GM23338 (cell line): Measurements from ENCODE around the gene THSD7A. TPM values are rescaled to one million over a fixed set of nuclear protein-coding genes. Genes with fewer than 3 reads are reported as not detected.

Experiments
- ATAC-seq: fragments of 200-7000 bp; cut with Tn5 transposase; 3 replicates; pipeline ENCODE4 v1.9.1; 2020
- DNase-seq: peaks from one replicate; pipeline ENCODE4 v3.0.0-alpha.2; 2015; ENCODE audit warnings: low spot score
- H2AFZ ChIP-seq: fragments of 200-600 bp; sonication (generic); 2 replicates; pipeline ENCODE4 v1.8.0; 2016; ENCODE audit warnings: antibody characterized with exemption, mild to moderate bottlenecking, moderate library complexity
- H3F3A ChIP-seq: fragments of 200-600 bp; sonication (generic); replicated peaks from 2 replicates; pipeline ENCODE4 v1.8.0; 2017; ENCODE audit warnings: antibody characterized with exemption, mixed run types, low read depth
- H3K27ac ChIP-seq: fragments of 200-600 bp; sonication (generic); 2 replicates; pipeline ENCODE4 v1.6.1; 2016; ENCODE audit warnings: low read depth
- H3K27me3 ChIP-seq: fragments of 200-600 bp; sonication (generic); 2 replicates; pipeline ENCODE4 v1.8.0; 2016; ENCODE audit warnings: mild to moderate bottlenecking, mixed run types, moderate library complexity; ENCODE audit not compliant: insufficient read depth
- H3K36me3 ChIP-seq: fragments of 200-600 bp; sonication (generic); 2 replicates; pipeline ENCODE4 v1.8.0; 2016; ENCODE audit warnings: mild to moderate bottlenecking; ENCODE audit not compliant: insufficient read depth
- H3K4me1 ChIP-seq: fragments of 200-600 bp; sonication (generic); 2 replicates; pipeline ENCODE4 v1.8.0; 2016; ENCODE audit warnings: mild to moderate bottlenecking, moderate library complexity; ENCODE audit not compliant: insufficient read depth
- H3K4me2 ChIP-seq: fragments of 200-600 bp; sonication (generic); 2 replicates; pipeline ENCODE4 v1.7.1; 2017; ENCODE audit warnings: mixed run types
- H3K4me3 ChIP-seq: fragments of 200-600 bp; sonication (generic); 2 replicates; pipeline ENCODE4 v1.6.1; 2016; ENCODE audit warnings: mixed run types
- H3K79me2 ChIP-seq: fragments of 200-600 bp; sonication (generic); replicated peaks from 2 replicates; pipeline ENCODE4 v1.8.0; 2017; ENCODE audit warnings: mild to moderate bottlenecking; ENCODE audit not compliant: insufficient read depth
- H3K9me2 ChIP-seq: fragments of 200-600 bp; sonication (generic); 2 replicates; pipeline ENCODE4 v1.8.0; 2017; ENCODE audit not compliant: insufficient read depth
- H4K20me1 ChIP-seq: fragments of 200-600 bp; sonication (generic); replicated peaks from 2 replicates; pipeline ENCODE4 v1.8.0; 2017; ENCODE audit warnings: mild to moderate bottlenecking; ENCODE audit not compliant: insufficient read depth
- H3K27ac Mint-ChIP-seq: 2 replicates; pipeline ENCODE4 v1.8.0; 2020; ENCODE audit warnings: inconsistent platforms, mild to moderate bottlenecking, moderate library complexity, mixed read lengths
- H3K27me3 Mint-ChIP-seq: 3 replicates; pipeline ENCODE4 v1.8.0; 2022; ENCODE audit warnings: low read depth, mild to moderate bottlenecking, moderate library complexity, mixed read lengths, inconsistent platforms; ENCODE audit not compliant: insufficient read depth, poor library complexity
- H3K36me3 Mint-ChIP-seq: 3 replicates; pipeline ENCODE4 v1.8.0; 2021; ENCODE audit warnings: low read depth, mild to moderate bottlenecking, inconsistent platforms, moderate library complexity, mixed read lengths
- H3K4me1 Mint-ChIP-seq: 3 replicates; pipeline ENCODE4 v1.8.0; 2020; ENCODE audit warnings: mild to moderate bottlenecking, inconsistent platforms, mixed read lengths
- H3K4me3 Mint-ChIP-seq: 3 replicates; pipeline ENCODE4 v1.8.0; 2021; ENCODE audit warnings: moderate library complexity, mild to moderate bottlenecking, inconsistent platforms, mixed read lengths
- H3K9me3 Mint-ChIP-seq: 3 replicates; pipeline ENCODE4 v1.8.0; 2020; ENCODE audit warnings: moderate library complexity, mild to moderate bottlenecking, inconsistent platforms, mixed read lengths
- CREB1 ChIP-seq: fragments of 250-450 bp; sonication (Bioruptor Pico); IDR thresholded peaks from 2 replicates; pipeline ENCODE4 v1.5.0; 2020; ENCODE audit warnings: low read depth, mild to moderate bottlenecking, moderate library complexity
- EZH2 ChIP-seq: fragments of 200-600 bp; sonication (generic); IDR thresholded peaks from one replicate; pipeline ENCODE4 v1.8.0; 2017; ENCODE audit warnings: antibody characterized with exemption, mild to moderate bottlenecking, low read depth; ENCODE audit not compliant: unreplicated experiment
- EZH2phosphoT487 ChIP-seq: fragments of 200-600 bp; sonication (generic); IDR thresholded peaks from one replicate; pipeline ENCODE4 v1.8.1; 2018; ENCODE audit warnings: antibody characterized with exemption; ENCODE audit not compliant: unreplicated experiment
- JUNB ChIP-seq: IDR thresholded peaks from one replicate; pipeline ENCODE4 v1.6.1; 2016; ENCODE audit warnings: antibody characterized with exemption; ENCODE audit not compliant: unreplicated experiment
- NANOG ChIP-seq: IDR thresholded peaks from 2 replicates; pipeline ENCODE4 v1.6.1; 2016; ENCODE audit warnings: antibody characterized with exemption, borderline replicate concordance
- POLR2AphosphoS5 ChIP-seq: IDR thresholded peaks from 2 replicates; pipeline ENCODE4 v1.6.1; 2016; ENCODE audit warnings: antibody characterized with exemption, low read depth
- REST ChIP-seq: IDR thresholded peaks from one replicate; pipeline ENCODE4 v1.6.1; 2018; ENCODE audit warnings: antibody characterized with exemption; ENCODE audit not compliant: unreplicated experiment
- STAT1 ChIP-seq: IDR thresholded peaks from one replicate; pipeline ENCODE4 v1.6.1; 2016; ENCODE audit warnings: antibody characterized with exemption; ENCODE audit not compliant: unreplicated experiment
- ZNF114 ChIP-seq: fragments of 250-450 bp; sonication (Bioruptor Pico); IDR thresholded peaks from 2 replicates; pipeline ENCODE4 v1.5.0; 2020; ENCODE audit warnings: mild to moderate bottlenecking, moderate library complexity
- ZNF331 ChIP-seq: fragments of 250-450 bp; sonication (Bioruptor Pico); IDR thresholded peaks from 2 replicates; pipeline ENCODE4 v1.5.0; 2020; ENCODE audit warnings: low read depth, mild to moderate bottlenecking, moderate library complexity
- ZNF462 ChIP-seq: fragments of 250-450 bp; sonication (Bioruptor Pico); IDR thresholded peaks from 2 replicates; pipeline ENCODE4 v1.5.0; 2020; ENCODE audit warnings: mild to moderate bottlenecking, moderate library complexity
- polyA plus RNA-seq: library from polyadenylated mRNA; unstranded; fragments of >200 nt; fragmentation: Nextera tagmentation; extraction: Ambion mirVana; gene quantifications from 2 replicates; pipeline ENCODE4 v1.2.1, GENCODE V29; 2016
- total RNA-seq: library from RNA; depleted of rRNA; stranded (reverse); fragments of >200 nt; shearing (Covaris generic); gene quantifications from 2 replicates; pipeline ENCODE4 v1.2.3, GENCODE V29; 2014
- TF ChIP-seq, protein P1 (sequence below), 2 experiments: fragments of 200-600 bp in 1 of 2; sonication (generic) in 1 of 2; conservative IDR thresholded peaks; 2 replicates each; pipeline versions ENCODE4 v1.5.1 to v1.6.1; 2016 to 2017; ENCODE audit warnings: antibody characterized with exemption in 2 of 2, low read depth in 2 of 2, mild to moderate bottlenecking in 2 of 2, moderate library complexity in 1 of 2
- TF ChIP-seq, protein P2 (sequence below): IDR thresholded peaks from 2 replicates; pipeline ENCODE4 v1.6.1; 2016; ENCODE audit warnings: antibody characterized with exemption

THSD7A gene
- total and polyA plus RNA-seq, 2 experiments from 2014 or later: 1.3 to 2.1 TPM

DNA sequence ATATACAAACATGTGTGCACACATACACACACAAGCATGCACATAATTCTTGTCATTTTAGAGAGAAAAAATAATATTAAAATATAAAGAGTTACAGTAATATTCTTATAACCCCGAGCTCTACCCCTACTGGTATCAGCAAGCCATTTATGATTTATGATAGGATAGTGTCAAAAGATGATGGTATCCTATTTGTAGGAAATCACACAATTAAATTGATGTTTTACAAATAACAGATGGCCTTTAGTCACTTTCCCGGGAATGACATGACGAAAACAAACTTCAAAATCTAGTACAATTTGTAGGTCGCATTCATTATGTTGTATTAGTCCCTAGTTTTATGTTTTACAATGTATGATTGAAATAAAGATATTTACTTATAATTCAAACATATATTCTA lies 36.8 kb downstream of the THSD7A start:
- H3K27ac ChIP-seq: no peak overlapping the region
- no peak for DNase-seq
- no peak overlapping the region for H2AFZ ChIP-seq
- H3K4me3 ChIP-seq: no peak overlapping the region
- H3K36me3 ChIP-seq: no peaks in the 10 kb centered on the region
- Mint-ChIP-seq H3K4me3 (no peak overlapping the region), H3K9me3 (no peaks in the 10 kb centered on the region), H3K27ac (no peak overlapping the region), H3K36me3 (no peaks in the 10 kb centered on the region), H3K4me1 (no peaks in the 10 kb centered on the region), H3K27me3 (no peaks in the 10 kb centered on the region)
- no peak for ATAC-seq
- no peaks in the 10 kb centered on the region for H4K20me1 ChIP-seq
- no peaks in the 10 kb centered on the region for H3K9me2 ChIP-seq
- H3F3A ChIP-seq: no peaks in the 10 kb centered on the region
- no peak overlapping the region for H3K4me2 ChIP-seq
- no peak for TF ChIP-seq JUNB
- no peak for TF ChIP-seq EZH2
- TF ChIP-seq, protein P1, sequence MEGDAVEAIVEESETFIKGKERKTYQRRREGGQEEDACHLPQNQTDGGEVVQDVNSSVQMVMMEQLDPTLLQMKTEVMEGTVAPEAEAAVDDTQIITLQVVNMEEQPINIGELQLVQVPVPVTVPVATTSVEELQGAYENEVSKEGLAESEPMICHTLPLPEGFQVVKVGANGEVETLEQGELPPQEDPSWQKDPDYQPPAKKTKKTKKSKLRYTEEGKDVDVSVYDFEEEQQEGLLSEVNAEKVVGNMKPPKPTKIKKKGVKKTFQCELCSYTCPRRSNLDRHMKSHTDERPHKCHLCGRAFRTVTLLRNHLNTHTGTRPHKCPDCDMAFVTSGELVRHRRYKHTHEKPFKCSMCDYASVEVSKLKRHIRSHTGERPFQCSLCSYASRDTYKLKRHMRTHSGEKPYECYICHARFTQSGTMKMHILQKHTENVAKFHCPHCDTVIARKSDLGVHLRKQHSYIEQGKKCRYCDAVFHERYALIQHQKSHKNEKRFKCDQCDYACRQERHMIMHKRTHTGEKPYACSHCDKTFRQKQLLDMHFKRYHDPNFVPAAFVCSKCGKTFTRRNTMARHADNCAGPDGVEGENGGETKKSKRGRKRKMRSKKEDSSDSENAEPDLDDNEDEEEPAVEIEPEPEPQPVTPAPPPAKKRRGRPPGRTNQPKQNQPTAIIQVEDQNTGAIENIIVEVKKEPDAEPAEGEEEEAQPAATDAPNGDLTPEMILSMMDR (conservative IDR thresholded peaks at IDR 0.05; ENCODE audit: low read depth in 2 of 2): no peak
- TF ChIP-seq CREB1: no peak
- TF ChIP-seq STAT1: no peak
- TF ChIP-seq NANOG: no peak
- TF ChIP-seq ZNF331 (CRISPR knock-in tag): no peak
- TF ChIP-seq REST: no peak
- no peak for TF ChIP-seq EZH2phosphoT487
- TF ChIP-seq ZNF462 (CRISPR knock-in tag): no peak
- TF ChIP-seq ZNF114: no peak
- TF ChIP-seq, protein P2, sequence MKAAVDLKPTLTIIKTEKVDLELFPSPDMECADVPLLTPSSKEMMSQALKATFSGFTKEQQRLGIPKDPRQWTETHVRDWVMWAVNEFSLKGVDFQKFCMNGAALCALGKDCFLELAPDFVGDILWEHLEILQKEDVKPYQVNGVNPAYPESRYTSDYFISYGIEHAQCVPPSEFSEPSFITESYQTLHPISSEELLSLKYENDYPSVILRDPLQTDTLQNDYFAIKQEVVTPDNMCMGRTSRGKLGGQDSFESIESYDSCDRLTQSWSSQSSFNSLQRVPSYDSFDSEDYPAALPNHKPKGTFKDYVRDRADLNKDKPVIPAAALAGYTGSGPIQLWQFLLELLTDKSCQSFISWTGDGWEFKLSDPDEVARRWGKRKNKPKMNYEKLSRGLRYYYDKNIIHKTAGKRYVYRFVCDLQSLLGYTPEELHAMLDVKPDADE: no peak
- no peak for TF ChIP-seq POLR2AphosphoS5
- H3K27me3 ChIP-seq: no peaks in the 10 kb centered on the region
- no peaks in the 10 kb centered on the region for H3K4me1 ChIP-seq
- H3K79me2 ChIP-seq: no peaks in the 10 kb centered on the region
